K562 (cell line): Measurements from ENCODE around the gene ARHGAP22. TPM values are rescaled to one million over a fixed set of nuclear protein-coding genes. Genes with fewer than 3 reads are reported as not detected.

Experiments
- AFF1 ChIP-seq, 2 experiments: fragments of 450-650 bp; IDR thresholded peaks; 2 replicates each; pipeline ENCODE4 v1.6.1; 2018; ENCODE audit warnings: mild to moderate bottlenecking in 2 of 2, low read depth in 1 of 2; ENCODE audit not compliant: partially characterized antibody in 2 of 2
- C11orf30 ChIP-seq: fragments of 450-650 bp; IDR thresholded peaks from 2 replicates; pipeline ENCODE4 v1.6.1; 2016; ENCODE audit warnings: low read depth, mild to moderate bottlenecking
- CBFA2T3 ChIP-seq: fragments of 450-650 bp; IDR thresholded peaks from 2 replicates; pipeline ENCODE4 v1.6.1; 2017
- DEAF1 ChIP-seq: fragments of 450-650 bp; formaldehyde crosslinking; IDR thresholded peaks from 2 replicates; pipeline ENCODE4 v1.4.0; 2020; ENCODE audit warnings: mild to moderate bottlenecking, moderate library complexity
- NCOR1 ChIP-seq: fragments of 450-650 bp; IDR thresholded peaks from 2 replicates; pipeline ENCODE4 v1.6.1; 2016; ENCODE audit warnings: mild to moderate bottlenecking, moderate library complexity
- PBX2 ChIP-seq, 2 experiments: IDR thresholded peaks in 1 of 2; conservative IDR thresholded peaks in 1 of 2; 2 replicates each; pipeline ENCODE4 v1.6.1; 2016; ENCODE audit warnings: low read depth in 2 of 2, mild to moderate bottlenecking in 1 of 2, missing compliant biosample characterization in 1 of 2, missing genetic modification characterization in 1 of 2, moderate library complexity in 1 of 2
- RREB1 ChIP-seq: fragments of 250-450 bp; sonication (Bioruptor Pico); IDR thresholded peaks from 2 replicates; pipeline ENCODE4 v1.4.0; 2020
- SMARCA5 ChIP-seq: fragments of 450-650 bp; IDR thresholded peaks from 2 replicates; pipeline ENCODE4 v1.6.1; 2016
- ZNF134 ChIP-seq: fragments of 250-450 bp; sonication (Bioruptor Pico); conservative IDR thresholded peaks from 2 replicates; pipeline ENCODE4 v1.4.0; 2020
- ZNF398 ChIP-seq: fragments of 250-450 bp; sonication (Bioruptor Pico); IDR thresholded peaks from 2 replicates; pipeline ENCODE4 v1.8.0; 2021; ENCODE audit warnings: moderate library complexity, mild to moderate bottlenecking, inconsistent platforms
- ZNF57 ChIP-seq: fragments of 450-650 bp; formaldehyde crosslinking; IDR thresholded peaks from 2 replicates; pipeline ENCODE4 v1.4.0; 2020; ENCODE audit warnings: mild to moderate bottlenecking, moderate library complexity
- ZSCAN29 ChIP-seq: fragments of 450-650 bp; IDR thresholded peaks from 2 replicates; pipeline ENCODE4 v1.6.1; 2017
- polyA plus RNA-seq, 8 experiments: library from polyadenylated mRNA; depleted of rRNA in 4 of 8; stranded (reverse) in 5 of 8; unstranded in 3 of 8; fragments of >200 nt; fragmentation: Nextera tagmentation in 2 of 8; fragmentation: Illumina TruSeq in 1 of 8; extraction: Ambion mirVana in 2 of 8; extraction: Trizol in 1 of 8; gene quantifications; 2 replicates each; pipeline versions ENCODE4 v1.2.1 to v1.2.3, GENCODE V29; 2011 to 2014; ENCODE audit warnings: inconsistent platforms in 1 of 8, missing spikeins in 1 of 8
- total RNA-seq, 7 experiments: library from RNA; depleted of rRNA in 6 of 7; stranded (reverse); fragments of >200 nt in 6 of 7; fragmentation: Illumina TruSeq in 2 of 7; extraction: Trizol in 2 of 7; gene quantifications; 2 replicates each; pipeline versions ENCODE4 v1.2.1 to v1.2.3, GENCODE V29; 2011 to 2021; ENCODE audit warnings: low replicate concordance in 1 of 7

ARHGAP22 gene
- total and polyA plus RNA-seq, 9 of the 15 experiments (the other 6 are each of a cell fraction or from before 2014, with no cell fraction given) = 1.3 to 28.1 (median 12.7) TPM

DNA sequence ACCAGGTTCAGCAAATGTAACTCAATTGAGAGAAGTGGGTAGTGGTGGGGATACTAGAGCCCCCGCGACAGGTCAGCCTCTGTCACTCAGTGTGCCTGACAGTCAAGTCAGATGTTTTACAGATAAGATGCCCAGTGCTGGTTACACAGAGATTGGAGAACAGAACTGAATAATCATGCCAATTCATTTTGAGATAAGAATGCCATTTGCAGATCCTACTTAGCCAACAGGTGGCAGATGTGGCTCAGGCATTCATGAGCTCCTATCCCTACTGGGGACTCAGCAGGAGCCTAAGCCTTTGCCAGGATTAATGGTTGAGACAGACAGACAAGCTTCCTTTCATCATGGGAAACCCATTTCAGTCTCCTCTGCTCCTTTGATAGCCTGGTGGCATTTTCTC lies 160.6 kb downstream of the ARHGAP22 start (continued):
- TF ChIP-seq AFF1 (IDR thresholded peaks at IDR 0.05; ENCODE audit: low read depth in 1 of 2, partially characterized antibody in 2 of 2) = no peak
- TF ChIP-seq C11orf30 = no peak
- peak; percentile 86 for TF ChIP-seq DEAF1 (CRISPR knock-in tag)
- 0 out of 2 replicates have a peak, but pooled peaks have one; percentile 13 for TF ChIP-seq NCOR1
- TF ChIP-seq CBFA2T3 = 0 out of 2 replicates have a peak, but pooled peaks have one; percentile 10
- no peak for TF ChIP-seq ZNF134
- no peak for TF ChIP-seq PBX2 (CRISPR knock-in tag; IDR thresholded peaks at IDR 0.05; ENCODE audit: low read depth)
- TF ChIP-seq PBX2 (tag; conservative IDR thresholded peaks at IDR 0.05; ENCODE audit: low read depth) = peak; percentile 51; the same call in 1 of the 2 replicates
- no peak for TF ChIP-seq ZSCAN29
- no peak for TF ChIP-seq SMARCA5
- TF ChIP-seq ZNF398 (CRISPR knock-in tag) = no peak
- no peak for TF ChIP-seq ZNF57 (CRISPR knock-in tag)
- no peak for TF ChIP-seq RREB1
